HG03039 (cell line): Measurements from ENCODE around the gene WT1.

Experiments
- ATAC-seq: cut with Tn5 transposase; IDR thresholded peaks from one replicate; pipeline ENCODE4 v1.9.1; 2021; ENCODE audit warnings: mild to moderate bottlenecking, moderate library complexity; ENCODE audit not compliant: unreplicated experiment

WT1 gene

DNA sequence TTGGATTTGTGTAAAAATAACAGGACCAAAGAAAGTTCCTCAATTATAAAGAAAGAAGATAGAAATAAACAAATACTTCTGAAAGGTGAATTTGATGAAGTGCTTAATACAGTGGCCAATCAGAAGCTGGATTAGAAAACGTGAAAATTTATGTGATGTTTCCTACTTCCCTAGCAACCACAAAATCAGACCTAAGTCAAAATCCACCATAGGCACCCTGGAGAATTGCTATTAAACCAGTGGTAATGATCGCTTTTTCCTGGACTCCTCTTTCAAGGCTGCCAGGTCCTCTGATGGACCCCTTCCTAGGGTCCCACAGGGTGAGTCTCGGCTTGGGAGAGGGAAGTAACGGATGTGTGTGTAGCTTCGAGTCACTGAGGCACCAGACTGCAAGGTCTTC lies 9.6 kb downstream of the WT1 start:
- no peak for ATAC-seq

DNA sequence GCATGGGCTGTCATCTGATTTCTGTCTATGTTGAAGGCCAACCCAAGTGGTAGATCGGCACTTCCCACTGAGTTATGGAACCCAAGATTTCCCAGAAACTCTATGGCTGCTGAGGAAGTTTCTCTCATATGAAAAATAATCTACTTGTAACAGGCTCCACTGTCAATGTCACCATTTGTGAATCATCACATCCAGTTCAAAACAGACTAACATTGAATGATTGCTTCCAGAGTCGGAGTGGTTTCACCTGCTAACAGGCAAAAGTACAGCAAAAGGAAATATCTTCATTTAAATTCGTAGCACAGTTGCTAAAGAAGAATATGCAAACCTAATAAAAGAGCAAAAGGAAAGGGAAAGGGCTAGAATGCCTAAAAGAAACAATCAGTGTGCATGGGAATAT lies 12.8 kb downstream of the WT1 start:
- ATAC-seq: no peak

DNA sequence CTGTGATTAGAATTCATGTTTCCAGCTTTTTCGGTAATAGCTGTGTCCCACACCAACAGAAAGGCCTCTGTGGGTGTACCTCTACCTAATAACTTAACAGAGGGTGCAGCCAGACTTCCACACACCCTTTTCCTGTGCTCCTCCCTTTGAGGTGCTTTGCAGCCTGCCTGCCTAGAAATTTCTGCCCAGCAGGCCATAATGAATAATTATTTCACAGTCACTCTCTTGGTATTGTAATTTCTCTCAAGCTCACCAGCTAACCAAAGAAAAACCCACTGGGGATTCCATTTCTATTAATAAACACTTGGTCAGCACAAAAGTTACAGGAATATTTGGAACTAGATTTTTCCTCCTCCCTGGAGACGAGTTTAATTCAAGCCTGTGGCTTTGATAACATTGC lies 13.3 kb downstream of the WT1 start:
- ATAC-seq: no peak

DNA sequence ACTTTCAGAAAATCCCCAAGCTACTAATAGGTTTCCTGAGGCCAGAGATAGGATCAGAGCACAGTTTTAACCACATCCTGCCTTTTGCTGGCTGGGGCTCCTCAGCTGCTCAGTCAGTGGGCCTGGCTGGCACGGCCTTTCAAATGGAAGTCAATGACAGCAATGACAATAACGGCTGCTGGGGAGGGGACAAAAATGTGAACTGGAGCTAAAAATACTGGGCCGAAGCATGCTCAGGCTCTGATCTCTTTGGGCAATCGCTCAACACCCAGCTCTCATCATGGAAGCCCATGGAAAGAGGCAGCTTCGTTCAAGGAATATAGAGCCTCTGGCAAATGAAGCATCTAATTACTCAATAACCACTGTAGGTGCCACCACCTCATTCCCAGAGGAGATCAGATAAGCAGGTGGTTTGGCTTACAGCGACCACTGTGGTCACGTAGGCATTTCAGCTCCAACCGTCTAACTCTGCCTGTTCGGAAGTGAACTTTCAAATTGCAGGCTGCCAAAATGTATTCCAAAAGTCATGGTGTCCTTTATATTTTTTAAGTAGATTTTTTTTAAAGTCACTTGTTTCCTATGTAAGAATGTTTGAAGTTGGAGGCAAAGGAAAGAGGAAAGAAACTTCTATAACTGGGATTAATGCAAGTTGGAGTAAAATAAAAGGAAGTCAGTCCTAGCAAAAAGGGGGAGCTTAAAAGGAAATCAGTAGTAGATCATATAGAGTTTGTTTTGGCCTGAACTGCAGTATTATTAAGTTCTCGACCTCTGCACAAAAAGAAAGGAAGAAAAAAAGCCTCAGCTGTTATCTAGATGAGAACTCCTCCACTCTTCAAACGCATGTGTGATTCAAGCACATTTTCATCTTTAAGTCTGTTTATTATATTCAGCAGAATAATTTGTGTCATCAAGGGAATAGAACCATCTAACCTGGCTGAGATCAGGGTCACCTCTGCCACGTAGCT lies 14.1 kb downstream of the WT1 start:
- ATAC-seq: peak; percentile 74

DNA sequence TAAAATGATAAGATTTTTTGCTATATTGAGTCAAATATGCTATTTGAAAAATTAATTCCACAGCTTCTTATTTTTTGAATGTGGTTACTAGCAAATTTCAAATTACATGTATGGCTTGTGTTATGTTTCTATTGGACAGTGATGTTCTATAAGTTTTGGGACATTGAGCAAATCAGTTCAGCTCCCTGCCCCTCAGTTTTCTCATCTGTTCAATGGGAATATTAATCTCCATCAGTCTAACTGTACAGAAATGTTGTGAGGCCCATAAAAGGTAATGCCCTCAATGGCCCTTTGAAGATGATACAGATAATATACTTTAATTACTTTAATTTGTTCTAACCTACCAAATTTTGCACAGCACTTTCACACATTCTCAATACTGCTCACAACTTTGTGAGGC lies 15.2 kb downstream of the WT1 start:
- ATAC-seq: no peak

DNA sequence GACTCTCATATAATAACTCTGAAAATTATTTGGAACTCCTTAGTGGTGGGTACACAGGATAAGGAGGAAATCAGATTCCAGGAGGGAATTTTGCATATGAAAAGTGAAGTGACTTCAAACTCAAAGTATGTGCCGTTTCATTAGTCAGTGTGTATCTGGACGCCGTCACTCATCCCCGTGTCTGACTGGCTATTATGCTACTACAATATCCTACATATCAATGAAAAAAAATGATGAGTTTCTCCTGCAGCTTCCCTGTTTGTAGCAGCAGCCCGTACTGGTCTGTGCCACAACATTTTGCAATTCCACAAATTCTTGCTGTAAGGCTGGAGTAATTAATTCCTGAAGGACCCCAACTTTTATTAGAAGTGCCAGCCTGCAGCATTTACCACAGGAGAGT lies 16.5 kb downstream of the WT1 start:
- ATAC-seq: no peak

DNA sequence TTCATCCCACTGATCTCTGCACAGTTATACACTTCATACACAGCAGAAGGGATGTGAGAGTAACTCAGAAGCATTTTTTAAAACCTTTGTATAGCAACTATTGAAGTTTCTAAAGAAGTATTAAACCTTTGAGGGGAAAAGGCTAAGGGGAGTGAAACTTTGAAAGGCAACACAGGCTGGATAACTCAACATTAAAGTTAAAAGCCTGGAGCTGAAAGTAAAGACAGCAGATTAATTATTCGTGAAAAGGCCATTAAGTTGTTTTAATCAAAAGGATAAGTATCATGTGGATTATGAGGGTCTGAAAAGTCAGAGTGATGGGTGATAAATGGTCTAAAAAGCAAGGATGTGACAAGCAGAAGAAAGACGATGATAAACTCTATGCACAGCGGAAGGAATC lies 17.5 kb downstream of the WT1 start:
- ATAC-seq: no peak

DNA sequence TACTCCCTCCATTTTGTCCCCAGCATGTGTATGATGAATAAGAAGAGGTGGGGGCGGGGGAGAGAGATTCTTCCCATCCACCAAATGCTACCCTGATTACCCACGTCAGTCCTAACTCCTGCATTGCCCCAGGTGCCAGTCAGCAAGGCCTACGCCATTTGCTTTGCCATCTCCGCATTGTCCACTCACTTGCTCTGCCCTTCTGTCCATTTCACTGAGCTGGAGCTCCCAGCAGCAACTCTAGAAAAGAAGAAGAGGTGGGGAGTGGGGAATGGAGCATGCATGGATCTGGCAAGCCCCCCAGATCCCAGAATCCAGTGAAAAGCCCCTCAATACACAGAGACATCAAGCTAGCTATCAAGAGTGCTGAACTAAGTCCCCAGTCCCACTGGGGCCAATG lies 19.0 kb downstream of the WT1 start:
- no peak for ATAC-seq

DNA sequence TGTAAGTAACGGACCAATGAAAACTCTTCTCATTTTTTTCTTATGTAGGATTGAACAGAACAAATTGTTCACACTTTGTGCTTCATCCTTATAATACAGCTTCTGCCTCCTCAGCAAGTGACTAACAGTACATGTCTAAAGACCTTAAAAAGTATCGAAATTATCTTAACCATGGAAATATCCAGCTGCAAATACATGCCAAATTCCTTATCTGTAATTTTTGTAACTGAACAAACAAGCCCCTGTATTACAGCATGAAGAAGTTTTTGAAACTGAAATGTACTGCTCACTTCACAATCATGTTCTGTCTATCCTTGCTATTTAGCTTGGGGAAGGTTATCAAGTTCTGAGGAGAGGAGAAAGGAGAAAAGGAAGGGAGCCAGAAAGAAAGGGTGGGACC lies 20.4 kb downstream of the WT1 start:
- ATAC-seq: no peak

DNA sequence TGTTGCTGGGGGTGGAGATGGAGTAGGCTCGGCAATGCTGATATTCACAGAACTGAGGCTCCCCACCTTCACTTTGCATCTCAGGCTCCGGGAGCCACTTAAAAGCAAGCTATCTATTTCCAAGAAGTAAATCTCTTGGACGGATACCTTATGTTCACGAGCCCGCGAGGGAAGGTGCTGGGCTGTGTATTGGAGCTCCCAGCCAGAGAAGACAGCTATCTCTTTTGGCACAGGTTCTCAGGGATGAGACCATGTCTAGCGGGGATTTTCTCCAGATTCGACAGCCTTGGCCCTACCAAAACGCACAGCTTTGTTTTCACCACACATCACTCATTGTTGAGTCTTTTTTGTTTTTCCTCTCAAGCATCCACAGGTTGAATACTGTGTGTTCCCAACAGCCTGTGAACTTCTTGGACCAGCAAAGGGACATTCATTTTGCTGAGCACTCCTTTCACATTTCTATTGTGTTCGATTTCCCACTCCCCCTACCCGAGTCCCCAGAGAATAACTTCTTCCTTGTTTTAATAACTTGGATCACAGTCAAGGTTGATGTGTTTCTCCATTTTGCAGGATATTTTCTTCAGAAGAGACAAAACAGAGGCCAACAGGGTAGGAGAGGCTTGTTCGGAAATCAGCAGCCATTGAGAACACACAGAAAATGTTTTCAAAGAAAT lies 23.3 kb downstream of the WT1 start:
- ATAC-seq: no peak

DNA sequence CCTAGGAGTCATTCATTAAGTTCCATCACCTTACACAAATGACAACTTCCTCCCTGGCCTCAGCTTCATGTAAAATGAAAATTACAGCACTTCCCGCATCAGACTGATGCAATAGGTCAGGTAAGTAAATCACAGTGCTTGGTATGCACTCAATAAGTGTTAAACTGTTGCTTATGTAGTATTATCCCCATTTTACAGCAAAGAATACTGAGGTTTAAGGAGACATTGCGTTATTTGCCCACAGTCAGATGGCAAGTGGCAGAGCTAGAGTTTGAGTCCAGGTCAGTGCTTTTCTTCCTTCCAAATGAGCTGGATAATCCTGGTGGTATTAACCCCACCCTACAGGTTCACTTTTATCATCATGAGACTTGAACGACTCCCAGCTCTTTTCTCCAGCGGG lies 29.7 kb downstream of the WT1 start:
- ATAC-seq: no peak

DNA sequence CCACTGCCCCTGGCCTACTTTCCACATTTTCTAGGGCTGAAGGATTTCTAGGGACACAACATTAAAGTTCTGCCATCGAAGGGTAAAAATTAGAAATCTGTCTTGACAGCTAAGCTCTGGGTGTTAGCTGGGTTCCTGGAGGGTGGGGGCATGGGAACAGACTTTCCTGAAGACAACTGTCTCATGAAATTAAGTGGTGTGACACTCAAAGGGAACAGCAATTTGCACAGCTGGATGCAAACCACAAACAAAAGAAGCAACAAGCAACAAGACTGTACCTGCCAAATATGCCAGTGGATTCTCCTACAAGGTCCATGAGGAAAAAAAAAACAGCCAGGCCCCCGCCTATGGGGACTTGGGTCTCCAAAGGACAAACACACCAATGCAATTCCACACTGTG lies 32.5 kb downstream of the WT1 start:
- ATAC-seq: no peak

DNA sequence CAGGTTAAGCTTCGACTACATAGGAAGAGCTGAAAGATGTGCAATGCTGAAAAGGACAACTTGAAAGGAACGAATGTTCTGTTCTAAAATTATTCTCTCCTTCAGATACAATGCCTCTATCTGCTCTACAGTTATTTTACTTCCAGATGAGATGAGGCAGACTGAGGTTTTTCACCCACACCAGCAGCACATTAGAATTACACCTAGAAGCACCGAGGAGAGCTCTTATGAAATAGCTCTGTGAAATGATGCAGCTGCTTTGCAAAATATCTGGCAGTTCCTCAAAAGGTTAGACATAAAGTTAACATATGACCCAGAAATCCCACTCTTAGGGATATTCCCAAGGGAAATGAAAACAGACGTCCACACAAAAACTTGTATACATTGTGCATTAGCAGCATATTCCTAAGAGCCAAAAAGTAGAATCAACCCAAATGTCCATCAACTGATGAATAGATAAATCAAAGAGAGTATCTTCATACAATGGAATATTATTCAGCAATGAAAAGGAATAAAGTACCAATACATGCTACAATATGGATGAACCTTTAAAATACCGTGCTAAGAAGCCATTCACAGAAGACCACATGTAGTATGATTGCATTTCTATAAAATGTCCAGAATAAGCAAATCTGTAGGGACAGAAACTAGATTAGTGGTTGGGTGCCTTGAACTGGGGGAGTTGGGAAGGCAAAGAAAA lies 34.5 kb downstream of the WT1 start:
- no peak for ATAC-seq

DNA sequence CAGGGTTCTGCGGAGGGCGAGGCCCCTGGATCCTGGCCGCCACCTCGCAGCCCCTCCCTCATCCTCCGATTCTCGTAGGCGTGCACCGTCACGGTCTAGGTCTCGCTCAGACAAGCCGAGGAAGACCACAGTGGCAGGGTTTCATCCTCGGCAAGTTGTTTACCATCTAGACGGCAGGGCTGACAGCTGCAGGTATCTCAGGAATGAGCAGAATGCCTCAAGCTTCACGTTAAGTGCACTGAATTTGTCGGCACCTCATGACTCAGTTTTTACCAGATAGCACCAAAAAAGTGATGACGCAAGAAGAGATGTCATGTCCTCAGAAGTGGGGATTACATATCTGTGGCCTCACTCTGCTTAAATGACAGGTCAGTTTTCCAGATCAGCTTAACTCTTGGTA lies 35.1 kb downstream of the WT1 start:
- ATAC-seq: no peak

DNA sequence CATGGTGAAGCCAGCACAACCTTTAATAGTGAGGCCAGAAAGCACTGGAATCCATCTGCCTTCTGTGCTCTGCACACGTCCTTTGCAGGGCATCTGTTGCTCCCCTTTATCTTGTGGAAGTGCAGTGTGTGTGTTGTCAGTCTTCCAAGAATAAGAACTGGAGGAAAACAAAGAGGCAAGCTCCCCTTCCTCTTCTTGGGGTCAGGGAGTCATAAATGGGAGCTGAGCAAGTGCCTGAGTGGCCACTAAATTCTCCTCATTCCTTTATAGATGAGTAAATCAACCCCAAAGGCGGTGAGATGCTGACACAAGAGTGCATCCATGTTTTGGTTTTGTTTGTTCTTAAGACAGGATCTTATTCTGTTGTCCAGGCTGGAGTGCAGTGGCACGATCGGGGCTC lies 38.3 kb downstream of the WT1 start:
- no peak for ATAC-seq

DNA sequence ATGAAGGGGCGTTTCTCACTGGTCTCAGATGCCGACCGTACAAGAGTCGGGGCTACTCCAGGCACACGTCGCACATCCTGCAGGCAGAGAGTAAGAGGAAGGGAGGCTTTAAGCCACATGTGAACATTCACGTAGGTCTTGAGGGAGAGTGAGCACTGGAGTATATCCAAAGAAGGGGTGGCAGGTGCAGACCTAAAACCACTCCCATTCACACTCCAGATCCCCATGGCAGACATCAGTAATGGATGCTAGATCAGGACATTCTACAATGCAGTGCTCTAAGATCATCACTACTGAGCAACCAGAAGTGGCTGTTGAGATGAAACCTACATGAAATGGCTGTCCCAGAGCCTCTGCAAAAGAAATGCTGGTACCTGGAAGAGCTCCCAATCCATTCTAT lies 39.0 kb downstream of the WT1 start:
- ATAC-seq: no peak

DNA sequence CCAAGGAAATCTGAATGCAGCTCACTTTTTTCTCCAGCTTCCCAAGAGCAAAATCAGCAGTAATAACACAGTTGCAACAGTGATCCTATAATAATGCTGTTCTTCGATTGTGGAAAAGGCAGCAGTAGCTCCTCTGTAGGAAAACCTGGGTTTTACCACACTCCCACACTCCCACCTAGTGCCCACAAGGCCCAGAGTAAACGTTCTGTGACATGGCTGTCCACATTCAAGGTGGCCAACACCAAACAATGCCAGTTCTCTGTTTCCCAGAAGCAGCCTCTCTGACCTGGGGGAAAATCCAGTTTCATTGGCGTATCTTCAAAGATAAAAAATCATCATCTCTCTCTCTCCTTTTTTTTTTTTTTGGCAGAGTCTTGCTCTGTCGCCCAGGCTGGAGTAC lies 40.2 kb downstream of the WT1 start:
- ATAC-seq: no peak

DNA sequence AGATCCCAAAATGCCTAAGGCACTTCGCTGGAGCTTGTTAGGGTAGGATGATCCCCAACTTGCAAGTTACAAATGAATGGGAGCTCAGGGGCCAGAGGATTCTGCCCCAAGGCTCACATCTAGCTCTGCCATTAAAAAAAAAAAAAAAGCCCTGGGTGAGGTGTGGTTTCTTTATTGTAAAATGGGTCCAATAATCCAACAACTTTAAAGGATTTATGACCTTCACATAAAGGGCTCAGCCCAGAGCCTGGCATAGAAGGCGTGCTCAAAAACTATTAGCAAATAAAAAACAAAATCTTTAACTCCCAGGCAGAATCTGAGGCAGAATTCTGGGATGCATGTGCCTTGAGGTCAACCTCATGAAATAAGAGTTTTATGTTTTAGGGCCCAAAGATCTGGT lies 42.5 kb downstream of the WT1 start:
- ATAC-seq: no peak

DNA sequence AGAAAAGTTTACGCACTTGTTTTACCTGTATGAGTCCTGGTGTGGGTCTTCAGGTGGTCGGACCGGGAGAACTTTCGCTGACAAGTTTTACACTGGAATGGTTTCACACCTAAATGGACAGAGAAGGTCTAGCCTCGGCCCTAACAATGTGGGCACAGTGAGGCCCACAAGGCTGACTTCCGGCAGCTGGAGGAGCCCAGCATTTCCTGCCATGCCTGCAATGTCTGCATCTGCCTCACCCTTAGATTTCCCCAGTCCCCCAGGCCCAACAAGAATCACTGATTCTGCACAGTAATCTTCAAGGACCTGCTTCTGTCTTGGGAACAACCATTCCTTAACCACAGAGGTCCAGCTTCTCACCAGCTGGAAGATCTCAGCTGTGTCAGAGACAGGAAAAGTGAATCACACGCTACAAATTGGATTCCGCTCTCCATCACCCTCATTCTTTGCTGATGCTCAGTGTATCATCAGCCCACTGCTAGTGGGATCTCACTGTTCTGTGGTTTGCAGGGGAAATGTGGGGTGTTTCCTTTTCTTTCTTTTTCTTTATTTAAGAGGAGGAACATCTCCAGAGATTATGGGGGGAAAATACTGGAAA lies 43.3 kb downstream of the WT1 start:
- no peak for ATAC-seq

DNA sequence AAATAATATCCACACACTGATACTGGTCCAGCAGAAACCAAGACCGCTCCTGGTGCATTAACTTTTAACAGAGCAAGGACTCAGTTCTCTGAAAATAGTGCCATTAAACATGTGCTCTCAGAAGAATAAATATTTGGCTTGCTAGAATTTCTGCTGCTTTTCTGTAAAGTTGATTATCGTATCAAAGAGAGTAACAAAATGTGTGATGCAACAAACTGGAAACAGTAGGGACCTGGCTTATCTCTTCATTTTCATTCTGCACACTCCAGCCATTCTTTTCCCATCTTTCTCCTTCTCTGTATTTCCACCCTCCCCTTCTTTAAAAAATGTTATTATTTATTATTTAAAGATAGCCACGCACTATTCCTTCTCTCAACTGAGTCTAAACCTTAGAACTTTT lies 43.9 kb downstream of the WT1 start:
- no peak for ATAC-seq

DNA sequence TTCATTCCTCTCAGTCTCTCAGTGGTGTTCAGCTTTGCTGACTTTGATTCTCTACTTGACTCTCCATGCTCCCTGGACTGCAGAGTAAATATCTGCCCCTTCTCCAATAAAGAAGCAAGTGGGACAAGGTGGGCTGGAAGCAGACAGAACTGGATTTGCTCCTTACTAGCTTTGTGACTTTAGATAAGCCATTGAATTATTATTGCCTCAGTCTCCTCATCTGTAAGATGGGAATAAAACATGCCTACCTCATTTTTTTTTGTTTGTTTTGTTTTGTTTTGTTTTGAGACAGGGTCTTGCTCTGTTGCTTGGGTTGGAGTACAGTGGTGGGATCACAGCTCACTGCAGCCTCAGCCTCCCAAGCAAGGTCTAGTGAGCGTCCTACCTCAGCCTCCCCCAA lies 44.6 kb downstream of the WT1 start:
- no peak for ATAC-seq
